OCI-LY7 (cell line): Measurements from ENCODE around the gene ZNF747. TPM values are rescaled to one million over a fixed set of nuclear protein-coding genes. Genes with fewer than 3 reads are reported as not detected.
"Not testable (repeated sequence)": the region's sequence is repeated elsewhere in the genome, so short reads cannot be mapped to it uniquely, and the experiment has no call there.

Experiments
- BruUV-seq: library from RNA; stranded (reverse); fragments of 400-500 nt; replicated peaks from 2 replicates; lab custom pipeline; 2021; lab: Mats Ljungman, UMichigan
- CTCF ChIA-PET: fragments of 300-600 bp; sonication (Branson Sonifier 250); formaldehyde crosslinking; loops from one replicate; lab custom pipeline; 2022; ENCODE audit warnings: antibody characterized with exemption; ENCODE audit not compliant: unreplicated experiment; lab: Charles Lee
- POLR2A ChIA-PET: fragments of 300-600 bp; sonication (Branson Sonifier 250); formaldehyde crosslinking; loops from one replicate; lab custom pipeline; 2022; ENCODE audit warnings: antibody characterized with exemption; lab: Charles Lee
- DNase-seq: peaks from one replicate; pipeline ENCODE4 v3.0.0-alpha.2; 2015; ENCODE audit warnings: low spot score
- H2AFZ ChIP-seq: fragments of 200-600 bp; sonication (generic), shearing (Covaris generic); 2 replicates; pipeline ENCODE4 v1.6.1; 2014; ENCODE audit warnings: mild to moderate bottlenecking, antibody characterized with exemption, low read length, moderate library complexity
- H3K27ac ChIP-seq: fragments of 200-600 bp; sonication (generic); 2 replicates; pipeline ENCODE4 v1.5.1; 2014; ENCODE audit warnings: mixed run types, low read depth, mild to moderate bottlenecking, moderate library complexity, low read length, inconsistent platforms; ENCODE audit not compliant: poor library complexity, severe bottlenecking
- H3K36me3 ChIP-seq: fragments of 200-600 bp; sonication (generic); 2 replicates; pipeline ENCODE4 v1.6.1; 2014; ENCODE audit warnings: mild to moderate bottlenecking, antibody characterized with exemption, low read length, moderate library complexity, mixed read lengths; ENCODE audit not compliant: insufficient read depth
- H3K4me1 ChIP-seq: fragments of 200-600 bp; sonication (generic); 2 replicates; pipeline ENCODE4 v1.5.1; 2014; ENCODE audit warnings: mild to moderate bottlenecking, low read length; ENCODE audit not compliant: insufficient read depth, poor library complexity, severe bottlenecking
- H3K4me2 ChIP-seq: fragments of 200-600 bp; sonication (generic); 2 replicates; pipeline ENCODE4 v1.6.1; 2014; ENCODE audit warnings: mild to moderate bottlenecking, low read length
- H3K4me3 ChIP-seq: fragments of 200-600 bp; sonication (generic); 2 replicates; pipeline ENCODE4 v1.5.1; 2014; ENCODE audit warnings: mild to moderate bottlenecking, low read depth, low read length; ENCODE audit not compliant: poor library complexity, severe bottlenecking
- H3K79me2 ChIP-seq: fragments of 200-600 bp; sonication (generic); 2 replicates; pipeline ENCODE4 v1.6.1; 2016; ENCODE audit warnings: low read depth, mild to moderate bottlenecking, low read length, moderate library complexity, mixed read lengths; ENCODE audit not compliant: insufficient read depth
- H3K9me2 ChIP-seq: fragments of 200-600 bp; sonication (generic); 2 replicates; pipeline ENCODE4 v1.6.1; 2016; ENCODE audit warnings: mild to moderate bottlenecking, low read length, mixed read lengths; ENCODE audit not compliant: insufficient read depth
- H3K9me3 ChIP-seq: fragments of 200-600 bp; sonication (generic); 2 replicates; pipeline ENCODE4 v1.6.1; 2014; ENCODE audit warnings: mild to moderate bottlenecking, mixed run types, low read length, mixed read lengths
- H4K20me1 ChIP-seq: fragments of 200-600 bp; sonication (generic); 2 replicates; pipeline ENCODE4 v1.6.1; 2014; ENCODE audit warnings: mild to moderate bottlenecking, antibody characterized with exemption, low read length, moderate library complexity, mixed read lengths; ENCODE audit not compliant: insufficient read depth
- CTCF ChIP-seq: fragments of 200-600 bp; sonication (generic); conservative IDR thresholded peaks from 2 replicates; pipeline ENCODE4 v1.5.1; 2014; ENCODE audit warnings: mild to moderate bottlenecking, antibody characterized with exemption, low read length, moderate library complexity, mixed read lengths
- EZH2phosphoT487 ChIP-seq: fragments of 200-600 bp; sonication (generic); IDR thresholded peaks from 2 replicates; pipeline ENCODE4 v1.6.1; 2018; ENCODE audit warnings: low read depth, borderline replicate concordance, mild to moderate bottlenecking, mixed run types, antibody characterized with exemption, low read length, moderate library complexity, mixed read lengths
- intact Hi-C: fragments of 100-400 bp; cut with micrococcal nuclease; formaldehyde crosslinking; loops from one replicate; pipeline ENCODE4 v1.10.0; 2022; ENCODE audit not compliant: unreplicated experiment
- total RNA-seq, 2 experiments: library from RNA; depleted of rRNA in 1 of 2; stranded (reverse); fragments of >200 nt in 1 of 2; shearing (Covaris generic) in 1 of 2; gene quantifications; 2 replicates each; pipeline ENCODE4 v1.2.3, GENCODE V29; 2014 to 2022

ZNF747 gene
- total RNA-seq, 2 experiments from 2014 or later: 17.2 to 22.2 TPM

GRCh38 chr16:30524575-30525568 is 9.8 kb downstream of the ZNF747 start:
- H4K20me1 ChIP-seq: no peaks in the 10 kb centered on the region
- ChIA-PET POLR2A (interaction anchor here (0.5 to 0.7 kb wide), 3 partner anchors 17 to 86 kb away, joined by 3 to 4 read pairs (median 4); no protein-coding TSS in a partner anchor), CTCF (interaction anchor here (1.1 to 1.4 kb wide), 2 partner anchors 68 to 95 kb away, joined by 4 to 7 read pairs; partner anchors contain the start of gene DCTPP1)
- no peaks in the 10 kb centered on the region for H3K9me3 ChIP-seq
- H3K79me2 ChIP-seq: no peaks in the 10 kb centered on the region
- H3K4me1 ChIP-seq: peaks cover 27% of the 10 kb centered on the region
- H3K27ac ChIP-seq: no peak overlapping the region
- TF ChIP-seq EZH2phosphoT487 (no peak), CTCF (no peak)
- H2AFZ ChIP-seq: no peak overlapping the region
- no peaks in the 10 kb centered on the region for H3K9me2 ChIP-seq
- intact Hi-C loops: loop anchor here (5.0 kb wide), 1 partner anchor 72 kb away; no protein-coding TSS in a partner anchor
- no TSS peak for BruUV-seq
- H3K36me3 ChIP-seq: peaks cover 26% of the 10 kb centered on the region; the same call in 1 of the 2 replicates
- no peak overlapping the region for H3K4me2 ChIP-seq
- no peak overlapping the region for H3K4me3 ChIP-seq
- no peak for DNase-seq

- H2AFZ ChIP-seq: no peak overlapping the region
- no peaks in the 10 kb centered on the region for H3K9me3 ChIP-seq
- peaks cover 22% of the 10 kb centered on the region for H3K4me1 ChIP-seq
- no peak overlapping the region for H3K27ac ChIP-seq
- no peak overlapping the region for H3K4me2 ChIP-seq
- intact Hi-C loops: no loop called here
- DNase-seq: no peak
- H3K36me3 ChIP-seq: peaks cover 35% of the 10 kb centered on the region; the same call in 1 of the 2 replicates
- H3K79me2 ChIP-seq: no peaks in the 10 kb centered on the region
- CTCF ChIA-PET: interaction anchor here (1.4 kb wide), 1 partner anchor 94 kb away, joined by 7 read pairs; the partner anchor contains the start of gene DCTPP1
- no peaks in the 10 kb centered on the region for H4K20me1 ChIP-seq
- no TSS peak for BruUV-seq
- POLR2A ChIA-PET: no interaction called here
- H3K4me3 ChIP-seq: no peak overlapping the region
- TF ChIP-seq CTCF: no peak
- TF ChIP-seq EZH2phosphoT487: no peak
- H3K9me2 ChIP-seq: no peaks in the 10 kb centered on the region
Observed at GRCh38 chr16:30523768-30524574, 10.7 kb downstream of the ZNF747 start.

DNA sequence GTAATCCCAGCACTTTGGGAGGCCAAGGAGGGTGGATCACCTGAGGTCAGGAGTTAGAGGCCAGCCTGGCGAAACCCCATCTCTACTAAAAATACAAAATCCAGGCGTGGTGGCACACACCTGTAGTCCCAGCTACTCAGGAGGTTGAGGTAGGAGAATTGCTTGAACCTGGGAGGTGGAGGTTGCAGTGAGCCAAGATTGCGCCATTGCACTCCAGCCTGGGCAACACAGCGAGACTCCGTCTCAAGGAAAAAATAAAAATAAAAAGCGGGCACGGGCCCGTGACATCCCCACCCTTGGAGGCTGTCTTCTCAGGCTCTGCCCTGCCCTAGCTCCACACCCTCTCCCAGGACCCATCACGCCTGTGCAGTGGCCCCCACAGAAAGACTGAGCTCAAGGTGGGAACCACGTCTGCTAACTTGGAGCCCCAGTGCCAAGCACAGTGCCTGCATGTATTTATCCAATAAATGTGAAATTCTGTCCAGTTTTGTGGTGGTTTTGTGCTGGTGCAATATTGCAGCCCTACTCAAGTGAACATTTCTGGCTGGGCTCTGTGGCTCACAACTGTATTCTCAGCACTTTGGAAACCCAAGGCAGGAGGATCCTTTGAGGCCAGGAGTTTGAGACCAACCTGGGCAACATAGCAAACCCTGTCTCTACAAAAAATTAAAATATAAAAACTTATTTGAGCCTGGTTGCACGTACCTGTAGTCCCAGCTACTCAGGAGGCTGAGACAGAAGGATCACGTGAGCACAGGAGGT is 11.8 kb downstream of the ZNF747 start:
- DNase-seq, H3K4me2 ChIP-seq, H2AFZ ChIP-seq, H3K27ac ChIP-seq, H3K79me2 ChIP-seq, H3K4me3 ChIP-seq, H4K20me1 ChIP-seq, H3K9me2 ChIP-seq, CTCF ChIA-PET, H3K9me3 ChIP-seq, intact Hi-C loops: not testable (repeated sequence)
- POLR2A ChIA-PET: interaction anchor here (0.5 kb wide), 1 partner anchor 104 kb away, joined by 4 read pairs; no protein-coding TSS in a partner anchor
- Histone ChIP-seq H3K36me3 (peaks cover 44% of the 10 kb centered on the region; the same call in 1 of the 2 replicates), H3K4me1 (peaks cover 11% of the 10 kb centered on the region)
- TSS peak; percentile 89 for BruUV-seq
